Prostate gland (tissue), 2 donors: ENCODE measurements around the gene PCDHA1. TPM values are rescaled to one million over a fixed set of nuclear protein-coding genes. Genes with fewer than 3 reads are reported as not detected.
"Not testable (repeated sequence)": the region's sequence is repeated elsewhere in the genome, so short reads cannot be mapped to it uniquely, and the experiment has no call there.

Source experiments
- DNase-seq: peaks from one replicate; pipeline ENCODE4 v3.0.0-alpha.2; 2019; ENCODE audit warnings: low spot score
- H3K27ac ChIP-seq, 2 donors: fragments of 200-600 bp; sonication (generic); 2 replicates each; pipeline ENCODE4 v1.5.1; 2017 to 2019
- H3K27me3 ChIP-seq: fragments of 200-600 bp; sonication (generic); replicated peaks from 2 replicates; pipeline ENCODE4 v1.5.1; 2019; ENCODE audit not compliant: insufficient read depth
- H3K36me3 ChIP-seq, 2 donors: fragments of 200-600 bp; sonication (generic); 1 replicate in 1 of 2; 2 replicates in 1 of 2; pipeline versions ENCODE4 v1.5.1 to v1.8.1; 2017 to 2019
- H3K4me1 ChIP-seq: fragments of 200-600 bp; sonication (generic); replicated peaks from 2 replicates; pipeline ENCODE4 v1.5.1; 2019
- H3K4me3 ChIP-seq, 2 donors: fragments of 200-600 bp; sonication (generic); 2 replicates each; pipeline ENCODE4 v1.5.1; 2017 to 2019
- H3K9me3 ChIP-seq: fragments of 200-600 bp; sonication (generic); 2 replicates; pipeline ENCODE4 v1.5.1; 2017
- POLR2A ChIP-seq: fragments of 450-650 bp; IDR thresholded peaks from one replicate; pipeline ENCODE4 v1.6.1; 2016; ENCODE audit warnings: antibody characterized with exemption, mild to moderate bottlenecking
- POLR2AphosphoS5 ChIP-seq: sonication (generic); formaldehyde crosslinking; IDR thresholded peaks from one replicate; pipeline ENCODE4 v1.6.1; 2017; ENCODE audit warnings: antibody characterized with exemption
- WGBS: methylation state at CpG from one replicate; pipeline ENCODE4 v1.1.5; 2018; 5-methylcytosine and 5-hydroxymethylcytosine counted together
- intact Hi-C: fragments of 100-400 bp; cut with DNase I; formaldehyde crosslinking; loops from one replicate; pipeline ENCODE4 v1.14.2; 2022
- total RNA-seq, 2 donors: library from RNA; depleted of rRNA; stranded (reverse); fragments of >200 nt; gene quantifications; one replicate each; pipeline ENCODE4 v1.1.0, GENCODE V29; 2016
- TF ChIP-seq, protein P1 (sequence below), 4 experiments: fragments of 200-600 bp in 2 of 4; fragments of 450-650 bp in 2 of 4; sonication (generic) in 2 of 4; IDR thresholded peaks; 1 replicate in 3 of 4; 2 replicates in 1 of 4; pipeline ENCODE4 v1.5.1; 2016 to 2019; ENCODE audit warnings: antibody characterized with exemption in 4 of 4, mild to moderate bottlenecking in 2 of 4, moderate library complexity in 2 of 4

PCDHA1 gene
- total RNA-seq, 2 donors from 2014 or later = 0.85 TPM; not detected in 1

- intact Hi-C loops = no loop called here
- DNase-seq = no peak
- Histone ChIP-seq H3K4me3 (no peak overlapping the region), H3K9me3 (peaks cover 3% of the 10 kb centered on the region), H3K4me1 (no peaks in the 10 kb centered on the region), H3K36me3 (no peaks in the 10 kb centered on the region), H3K27ac (no peak overlapping the region), H3K27me3 (no peaks in the 10 kb centered on the region)
- TF ChIP-seq POLR2A (no peak), POLR2AphosphoS5 (no peak)
- TF ChIP-seq, protein P1, sequence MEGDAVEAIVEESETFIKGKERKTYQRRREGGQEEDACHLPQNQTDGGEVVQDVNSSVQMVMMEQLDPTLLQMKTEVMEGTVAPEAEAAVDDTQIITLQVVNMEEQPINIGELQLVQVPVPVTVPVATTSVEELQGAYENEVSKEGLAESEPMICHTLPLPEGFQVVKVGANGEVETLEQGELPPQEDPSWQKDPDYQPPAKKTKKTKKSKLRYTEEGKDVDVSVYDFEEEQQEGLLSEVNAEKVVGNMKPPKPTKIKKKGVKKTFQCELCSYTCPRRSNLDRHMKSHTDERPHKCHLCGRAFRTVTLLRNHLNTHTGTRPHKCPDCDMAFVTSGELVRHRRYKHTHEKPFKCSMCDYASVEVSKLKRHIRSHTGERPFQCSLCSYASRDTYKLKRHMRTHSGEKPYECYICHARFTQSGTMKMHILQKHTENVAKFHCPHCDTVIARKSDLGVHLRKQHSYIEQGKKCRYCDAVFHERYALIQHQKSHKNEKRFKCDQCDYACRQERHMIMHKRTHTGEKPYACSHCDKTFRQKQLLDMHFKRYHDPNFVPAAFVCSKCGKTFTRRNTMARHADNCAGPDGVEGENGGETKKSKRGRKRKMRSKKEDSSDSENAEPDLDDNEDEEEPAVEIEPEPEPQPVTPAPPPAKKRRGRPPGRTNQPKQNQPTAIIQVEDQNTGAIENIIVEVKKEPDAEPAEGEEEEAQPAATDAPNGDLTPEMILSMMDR (IDR thresholded peaks at IDR 0.05) = no peak
- 87% methylated on average over 2 of the region's 2 CpGs for WGBS
Measured at GRCh38 chr5:140764177-140764973, 21.6 kb upstream of the PCDHA1 start.

DNA sequence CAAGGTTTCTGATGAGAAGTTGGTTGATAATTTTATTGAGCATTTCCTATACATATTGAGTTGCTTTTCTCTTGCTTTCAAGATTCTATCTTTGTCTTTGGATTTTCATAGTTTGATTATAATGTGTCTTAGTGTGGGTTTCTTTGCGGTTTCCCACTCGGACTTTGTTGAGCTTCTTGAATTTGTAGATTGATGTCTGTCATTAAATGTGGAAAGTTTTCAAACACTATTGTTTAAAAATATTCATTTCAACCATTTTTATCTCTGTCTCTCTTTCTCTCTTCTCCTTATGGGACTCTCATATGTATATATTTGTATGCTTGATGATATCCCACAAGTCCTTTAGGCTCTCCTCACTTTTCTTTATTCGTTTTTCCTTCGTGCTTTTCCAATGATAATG lies 18.5 kb upstream of the PCDHA1 start:
- intact Hi-C loops = no loop called here
- WGBS = 82% methylated on average over 4 of the region's 4 CpGs

GRCh38 chr5:140780512-140780911 lies 5.4 kb upstream of the PCDHA1 start:
- no peaks in the 10 kb centered on the region for H3K9me3 ChIP-seq

More for the DNA sequence above, 18.5 kb upstream of the PCDHA1 start:
- TF ChIP-seq POLR2AphosphoS5 (no peak), POLR2A (no peak)
- TF ChIP-seq, protein P1 (IDR thresholded peaks at IDR 0.05) = no peak
- peaks cover 3% of the 10 kb centered on the region for H3K9me3 ChIP-seq
- H3K27me3 ChIP-seq = no peaks in the 10 kb centered on the region
- H3K4me3 ChIP-seq = no peak overlapping the region
- no peaks in the 10 kb centered on the region for H3K36me3 ChIP-seq
- no peaks in the 10 kb centered on the region for H3K4me1 ChIP-seq
- no peak overlapping the region for H3K27ac ChIP-seq
- no peak for DNase-seq

GRCh38 chr5:140787422-140787821 lies 1.5 kb downstream of the PCDHA1 start:
- H3K4me3 ChIP-seq, H3K27ac ChIP-seq, H3K36me3 ChIP-seq, H3K4me1 ChIP-seq, DNase-seq, intact Hi-C loops, H3K27me3 ChIP-seq, H3K9me3 ChIP-seq: not testable (repeated sequence)
- WGBS = 32% methylated on average over 44 of the region's 44 CpGs

More at GRCh38 chr5:140780512-140780911, 5.4 kb upstream of the PCDHA1 start:
- TF ChIP-seq, protein P1 (IDR thresholded peaks at IDR 0.05) = no peak
- TF ChIP-seq POLR2A (no peak), POLR2AphosphoS5 (no peak)
- Histone ChIP-seq H3K27ac (no peak overlapping the region), H3K36me3 (no peaks in the 10 kb centered on the region), H3K4me1 (no peaks in the 10 kb centered on the region), H3K27me3 (no peaks in the 10 kb centered on the region), H3K4me3 (no peak overlapping the region)
- intact Hi-C loops = no loop called here
- 96% methylated on average over 1 of the region's 1 CpG for WGBS
- no peak for DNase-seq

DNA sequence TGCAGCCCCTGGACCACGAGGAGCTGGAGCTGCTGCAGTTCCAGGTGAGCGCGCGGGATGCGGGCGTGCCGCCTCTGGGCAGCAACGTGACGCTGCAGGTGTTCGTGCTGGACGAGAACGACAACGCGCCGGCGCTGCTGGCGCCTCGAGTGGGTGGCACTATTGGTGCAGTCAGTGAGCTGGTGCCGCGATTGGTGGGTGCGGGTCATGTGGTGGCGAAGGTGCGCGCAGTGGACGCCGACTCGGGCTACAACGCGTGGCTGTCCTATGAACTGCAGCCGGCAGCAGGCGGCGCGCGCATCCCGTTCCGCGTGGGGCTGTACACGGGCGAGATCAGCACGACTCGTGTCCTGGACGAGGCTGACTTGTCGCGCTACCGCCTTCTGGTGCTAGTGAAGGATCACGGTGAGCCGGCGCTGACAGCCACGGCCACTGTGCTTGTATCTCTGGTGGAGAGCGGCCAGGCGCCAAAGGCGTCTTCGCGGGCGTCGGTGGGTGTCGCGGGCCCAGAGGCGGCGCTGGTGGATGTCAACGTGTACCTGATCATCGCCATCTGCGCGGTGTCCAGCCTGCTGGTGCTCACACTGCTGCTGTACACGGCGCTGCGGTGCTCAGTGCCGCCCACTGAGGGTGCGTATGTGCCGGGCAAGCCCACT lies 2.0 kb downstream of the PCDHA1 start:
- DNase-seq, H3K27ac ChIP-seq, H3K9me3 ChIP-seq, H3K4me3 ChIP-seq, H3K27me3 ChIP-seq, intact Hi-C loops, H3K36me3 ChIP-seq, H3K4me1 ChIP-seq: not testable (repeated sequence)
- 44% methylated on average over 50 of the region's 70 CpGs for WGBS

GRCh38 chr5:140791089-140791488 lies 5.1 kb downstream of the PCDHA1 start:
- peaks cover 3% of the 10 kb centered on the region for H3K27me3 ChIP-seq
- H3K4me1 ChIP-seq = no peaks in the 10 kb centered on the region
- WGBS = 28% methylated on average over 2 of the region's 2 CpGs
- intact Hi-C loops = no loop called here
- H3K9me3 ChIP-seq = no peaks in the 10 kb centered on the region
- H3K4me3 ChIP-seq = no peak overlapping the region
- H3K27ac ChIP-seq = no peak overlapping the region
- H3K36me3 ChIP-seq = no peaks in the 10 kb centered on the region
- TF ChIP-seq, protein P1 (IDR thresholded peaks at IDR 0.05) = no peak
- TF ChIP-seq POLR2AphosphoS5 = no peak
- no peak for TF ChIP-seq POLR2A
- no peak for DNase-seq
